GM23338 (cell line): ENCODE results near the gene ERVK3-1. TPM values are rescaled to one million over a fixed set of nuclear protein-coding genes. Genes with fewer than 3 reads are reported as not detected.

Experiments used
- ATAC-seq: fragments of 200-7000 bp; cut with Tn5 transposase; 3 replicates; pipeline ENCODE4 v1.9.1; 2020
- DNase-seq: peaks from one replicate; pipeline ENCODE4 v3.0.0-alpha.2; 2015; ENCODE audit warnings: low spot score
- H2AFZ ChIP-seq: fragments of 200-600 bp; sonication (generic); 2 replicates; pipeline ENCODE4 v1.8.0; 2016; ENCODE audit warnings: antibody characterized with exemption, mild to moderate bottlenecking, moderate library complexity
- H3F3A ChIP-seq: fragments of 200-600 bp; sonication (generic); replicated peaks from 2 replicates; pipeline ENCODE4 v1.8.0; 2017; ENCODE audit warnings: antibody characterized with exemption, mixed run types, low read depth
- H3K27ac ChIP-seq: fragments of 200-600 bp; sonication (generic); 2 replicates; pipeline ENCODE4 v1.6.1; 2016; ENCODE audit warnings: low read depth
- H3K27me3 ChIP-seq: fragments of 200-600 bp; sonication (generic); 2 replicates; pipeline ENCODE4 v1.8.0; 2016; ENCODE audit warnings: mild to moderate bottlenecking, mixed run types, moderate library complexity; ENCODE audit not compliant: insufficient read depth
- H3K36me3 ChIP-seq: fragments of 200-600 bp; sonication (generic); 2 replicates; pipeline ENCODE4 v1.8.0; 2016; ENCODE audit warnings: mild to moderate bottlenecking; ENCODE audit not compliant: insufficient read depth
- H3K4me1 ChIP-seq: fragments of 200-600 bp; sonication (generic); 2 replicates; pipeline ENCODE4 v1.8.0; 2016; ENCODE audit warnings: mild to moderate bottlenecking, moderate library complexity; ENCODE audit not compliant: insufficient read depth
- H3K4me2 ChIP-seq: fragments of 200-600 bp; sonication (generic); 2 replicates; pipeline ENCODE4 v1.7.1; 2017; ENCODE audit warnings: mixed run types
- H3K4me3 ChIP-seq: fragments of 200-600 bp; sonication (generic); 2 replicates; pipeline ENCODE4 v1.6.1; 2016; ENCODE audit warnings: mixed run types
- H3K79me2 ChIP-seq: fragments of 200-600 bp; sonication (generic); replicated peaks from 2 replicates; pipeline ENCODE4 v1.8.0; 2017; ENCODE audit warnings: mild to moderate bottlenecking; ENCODE audit not compliant: insufficient read depth
- H3K9me2 ChIP-seq: fragments of 200-600 bp; sonication (generic); 2 replicates; pipeline ENCODE4 v1.8.0; 2017; ENCODE audit not compliant: insufficient read depth
- H4K20me1 ChIP-seq: fragments of 200-600 bp; sonication (generic); replicated peaks from 2 replicates; pipeline ENCODE4 v1.8.0; 2017; ENCODE audit warnings: mild to moderate bottlenecking; ENCODE audit not compliant: insufficient read depth
- H3K27ac Mint-ChIP-seq: 2 replicates; pipeline ENCODE4 v1.8.0; 2020; ENCODE audit warnings: inconsistent platforms, mild to moderate bottlenecking, moderate library complexity, mixed read lengths
- H3K27me3 Mint-ChIP-seq: 3 replicates; pipeline ENCODE4 v1.8.0; 2022; ENCODE audit warnings: low read depth, mild to moderate bottlenecking, moderate library complexity, mixed read lengths, inconsistent platforms; ENCODE audit not compliant: insufficient read depth, poor library complexity
- H3K36me3 Mint-ChIP-seq: 3 replicates; pipeline ENCODE4 v1.8.0; 2021; ENCODE audit warnings: low read depth, mild to moderate bottlenecking, inconsistent platforms, moderate library complexity, mixed read lengths
- H3K4me1 Mint-ChIP-seq: 3 replicates; pipeline ENCODE4 v1.8.0; 2020; ENCODE audit warnings: mild to moderate bottlenecking, inconsistent platforms, mixed read lengths
- H3K4me3 Mint-ChIP-seq: 3 replicates; pipeline ENCODE4 v1.8.0; 2021; ENCODE audit warnings: moderate library complexity, mild to moderate bottlenecking, inconsistent platforms, mixed read lengths
- H3K9me3 Mint-ChIP-seq: 3 replicates; pipeline ENCODE4 v1.8.0; 2020; ENCODE audit warnings: moderate library complexity, mild to moderate bottlenecking, inconsistent platforms, mixed read lengths
- CTCF ChIP-seq, 2 experiments: fragments of 200-600 bp in 1 of 2; sonication (generic) in 1 of 2; conservative IDR thresholded peaks; 2 replicates each; pipeline versions ENCODE4 v1.5.1 to v1.6.1; 2016 to 2017; ENCODE audit warnings: antibody characterized with exemption in 2 of 2, low read depth in 2 of 2, mild to moderate bottlenecking in 2 of 2, moderate library complexity in 1 of 2
- EZH2 ChIP-seq: fragments of 200-600 bp; sonication (generic); IDR thresholded peaks from one replicate; pipeline ENCODE4 v1.8.0; 2017; ENCODE audit warnings: antibody characterized with exemption, mild to moderate bottlenecking, low read depth; ENCODE audit not compliant: unreplicated experiment
- JUNB ChIP-seq: IDR thresholded peaks from one replicate; pipeline ENCODE4 v1.6.1; 2016; ENCODE audit warnings: antibody characterized with exemption; ENCODE audit not compliant: unreplicated experiment
- NANOG ChIP-seq: IDR thresholded peaks from 2 replicates; pipeline ENCODE4 v1.6.1; 2016; ENCODE audit warnings: antibody characterized with exemption, borderline replicate concordance
- POLR2AphosphoS5 ChIP-seq: IDR thresholded peaks from 2 replicates; pipeline ENCODE4 v1.6.1; 2016; ENCODE audit warnings: antibody characterized with exemption, low read depth
- ZNF114 ChIP-seq: fragments of 250-450 bp; sonication (Bioruptor Pico); IDR thresholded peaks from 2 replicates; pipeline ENCODE4 v1.5.0; 2020; ENCODE audit warnings: mild to moderate bottlenecking, moderate library complexity
- ZNF331 ChIP-seq: fragments of 250-450 bp; sonication (Bioruptor Pico); IDR thresholded peaks from 2 replicates; pipeline ENCODE4 v1.5.0; 2020; ENCODE audit warnings: low read depth, mild to moderate bottlenecking, moderate library complexity
- ZNF462 ChIP-seq: fragments of 250-450 bp; sonication (Bioruptor Pico); IDR thresholded peaks from 2 replicates; pipeline ENCODE4 v1.5.0; 2020; ENCODE audit warnings: mild to moderate bottlenecking, moderate library complexity
- polyA plus RNA-seq: library from polyadenylated mRNA; unstranded; fragments of >200 nt; fragmentation: Nextera tagmentation; extraction: Ambion mirVana; gene quantifications from 2 replicates; pipeline ENCODE4 v1.2.1, GENCODE V29; 2016
- total RNA-seq: library from RNA; depleted of rRNA; stranded (reverse); fragments of >200 nt; shearing (Covaris generic); gene quantifications from 2 replicates; pipeline ENCODE4 v1.2.3, GENCODE V29; 2014

ERVK3-1 gene
- total and polyA plus RNA-seq, 2 experiments from 2014 or later, result 34.4 to 66.2 TPM

- Mint-ChIP-seq H3K4me3 (peak overlapping the region; percentile 96), H3K4me1 (no peaks in the 10 kb centered on the region; the same call in 2 of the 3 replicates), H3K9me3 (peaks cover 3% of the 10 kb centered on the region; the same call in 1 of the 3 replicates), H3K27ac (peak overlapping the region; percentile 99), H3K27me3 (peaks cover 6% of the 10 kb centered on the region), H3K36me3 (no peaks in the 10 kb centered on the region)
- H3K27me3 ChIP-seq, result peaks cover 6% of the 10 kb centered on the region; the same call in 1 of the 2 replicates
- H3K4me2 ChIP-seq, result peak overlapping the region; percentile 87
- H3F3A ChIP-seq, result no peaks in the 10 kb centered on the region; the same call in 1 of the 2 replicates
- peak overlapping the region; percentile 84 for H3K27ac ChIP-seq
- H3K9me2 ChIP-seq, result no peaks in the 10 kb centered on the region
- TF ChIP-seq CTCF (conservative IDR thresholded peaks at IDR 0.05; ENCODE audit: low read depth in 2 of 2) (0 out of 4 replicates have a peak, but pooled peaks of 1 of the 2 experiments have one; percentile 5), NANOG (no peak)
- H4K20me1 ChIP-seq, result no peaks in the 10 kb centered on the region; the same call in 1 of the 2 replicates
- peak; percentile 64 for DNase-seq
- no peaks in the 10 kb centered on the region for H3K79me2 ChIP-seq
- peak; percentile 23 for ATAC-seq
- peak overlapping the region; percentile 85 for H3K4me3 ChIP-seq
- no peaks in the 10 kb centered on the region for H3K36me3 ChIP-seq
- H3K4me1 ChIP-seq, result no peaks in the 10 kb centered on the region; the same call in 1 of the 2 replicates
- H2AFZ ChIP-seq, result peak overlapping the region; percentile 95
Observed at GRCh38 chr19:58361900-58362271, 56.7 kb downstream of the ERVK3-1 start.

GRCh38 chr19:58362272-58362994 is 57.3 kb downstream of the ERVK3-1 start, which contains the start of gene ZNF497:
ZNF497 (minus strand) TSS chr19:58362751; CDS start chr19:58357635, 5,116 bp downstream.
- no peaks in the 10 kb centered on the region; the same call in 1 of the 2 replicates for H3K4me1 ChIP-seq
- no peaks in the 10 kb centered on the region for H3K79me2 ChIP-seq
- ATAC-seq (peak; percentile 95), DNase-seq (peak; percentile 97)
- no peaks in the 10 kb centered on the region for H3K36me3 ChIP-seq
- H4K20me1 ChIP-seq, result no peaks in the 10 kb centered on the region; the same call in 1 of the 2 replicates
- peak within 1 kb of the TSS; percentile 84 for H3K27ac ChIP-seq
- H3K4me2 ChIP-seq, result peak within 1 kb of the TSS; percentile 87
- H3K4me3 Mint-ChIP-seq, result peak within 1 kb of the TSS; percentile 96
- H3K9me3 Mint-ChIP-seq, result peaks cover 3% of the 10 kb centered on the region; the same call in 1 of the 3 replicates
- peaks cover 3% of the 10 kb centered on the region; the same call in 1 of the 3 replicates for H3K36me3 Mint-ChIP-seq
- H3K27me3 Mint-ChIP-seq, result peaks cover 6% of the 10 kb centered on the region
- H3K27me3 ChIP-seq, result peaks cover 2% of the 10 kb centered on the region; the same call in 1 of the 2 replicates
- peaks cover 3% of the 10 kb centered on the region; the same call in 1 of the 2 replicates for H3F3A ChIP-seq
- no peaks in the 10 kb centered on the region for H3K9me2 ChIP-seq
- H3K4me1 Mint-ChIP-seq, result no peaks in the 10 kb centered on the region; the same call in 2 of the 3 replicates
- peak within 1 kb of the TSS; percentile 99 for H3K27ac Mint-ChIP-seq
- H3K4me3 ChIP-seq, result peak within 1 kb of the TSS; percentile 85
- peak within 1 kb of the TSS; percentile 97 for H2AFZ ChIP-seq
- no peak for TF ChIP-seq ZNF462
- no peak for TF ChIP-seq ZNF114
- TF ChIP-seq JUNB, result no peak
- TF ChIP-seq CTCF (conservative IDR thresholded peaks at IDR 0.05; ENCODE audit: low read depth in 2 of 2), result no peak; a peak in 1 of 4 replicates
- no peak for TF ChIP-seq EZH2
- no peak for TF ChIP-seq NANOG
- peak; percentile 86 for TF ChIP-seq POLR2AphosphoS5
- no peak for TF ChIP-seq ZNF331 (CRISPR knock-in tag)
